Endothelial cell of umbilical vein (primary cell): ENCODE measurements around the gene DNAH1. TPM values are rescaled to one million over a fixed set of nuclear protein-coding genes. Genes with fewer than 3 reads are reported as not detected.

Experiments
- BruUV-seq: library from RNA; stranded (reverse); fragments of 400-500 nt; replicated peaks from 2 replicates; lab custom pipeline; 2021; lab: Mats Ljungman, UMichigan
- CTCF ChIA-PET: fragments of 300-600, 350-600 bp; sonication (Branson Sonifier 250); formaldehyde crosslinking; loops from one replicate; lab custom pipeline; 2021; ENCODE audit warnings: antibody characterized with exemption, inconsistent platforms; lab: Charles Lee
- POLR2A ChIA-PET: fragments of 300-600, 350-600 bp; sonication (Branson Sonifier 250); formaldehyde crosslinking; loops from one replicate; lab custom pipeline; 2021; ENCODE audit warnings: antibody characterized with exemption, inconsistent platforms; lab: Charles Lee
- DNase-seq: peaks from one replicate; pipeline ENCODE4 v3.0.0-alpha.2; 2011; ENCODE audit warnings: low read depth, low spot score
- FAIRE-seq: peaks from 2 replicates; lab custom pipeline; 2011; peaks lifted over from hg19 to GRCh38; lab: Jason Lieb, UNC
- H2AFZ ChIP-seq: 2 replicates; pipeline ENCODE4 v1.6.0; 2012; ENCODE audit warnings: low read depth, low read length, control low read depth, inconsistent platforms
- H3K27ac ChIP-seq: 2 replicates; pipeline ENCODE4 v1.5.1; 2011; ENCODE audit warnings: low read depth, mild to moderate bottlenecking, control low read depth, low read length, moderate library complexity; ENCODE audit not compliant: insufficient read depth
- H3K27me3 ChIP-seq, 2 experiments: 2 replicates each; pipeline versions ENCODE4 v1.6.0 to v1.6.1; 2011; ENCODE audit warnings: low read length in 2 of 2, mixed read lengths in 1 of 2; ENCODE audit not compliant: control insufficient read depth in 2 of 2, insufficient read depth in 2 of 2
- H3K36me3 ChIP-seq, 2 experiments: 2 replicates in 1 of 2; 3 replicates in 1 of 2; pipeline ENCODE4 v1.5.1; 2011; ENCODE audit warnings: low read length in 2 of 2, mild to moderate bottlenecking in 1 of 2, moderate library complexity in 1 of 2; ENCODE audit not compliant: control insufficient read depth in 2 of 2, insufficient read depth in 2 of 2; ENCODE audit errors: extremely low read depth in 1 of 2
- H3K4me1 ChIP-seq: 3 replicates; pipeline ENCODE4 v1.5.1; 2011; ENCODE audit warnings: mild to moderate bottlenecking, low read length; ENCODE audit not compliant: control insufficient read depth, insufficient read depth; ENCODE audit errors: extremely low read depth
- H3K4me2 ChIP-seq: 2 replicates; pipeline ENCODE4 v1.6.1; 2011; ENCODE audit warnings: low read length, control low read depth, mixed read lengths; ENCODE audit not compliant: insufficient read depth
- H3K4me3 ChIP-seq, 3 experiments: fragments of 200-600 bp in 1 of 3; sonication (generic), shearing (Covaris generic) in 1 of 3; replicated peaks in 1 of 3; 2 replicates each; pipeline ENCODE4 v1.5.1; 2011 to 2016; ENCODE audit warnings: control low read depth in 3 of 3, low read length in 3 of 3, mild to moderate bottlenecking in 2 of 3, inconsistent platforms in 1 of 3, low read depth in 1 of 3, moderate library complexity in 1 of 3; ENCODE audit not compliant: insufficient read depth in 1 of 3
- H3K79me2 ChIP-seq: 2 replicates; pipeline ENCODE4 v1.6.0; 2012; ENCODE audit warnings: low read length, inconsistent platforms; ENCODE audit not compliant: control insufficient read depth, insufficient read depth
- H3K9ac ChIP-seq: replicated peaks from 2 replicates; pipeline ENCODE3; 2011; ENCODE audit warnings: low read length, control low read depth; ENCODE audit not compliant: insufficient read depth; ENCODE audit errors: extremely low read depth
- H3K9me1 ChIP-seq: replicated peaks from 3 replicates; pipeline ENCODE4 v1.6.0; 2011; ENCODE audit warnings: mild to moderate bottlenecking, low read length; ENCODE audit not compliant: control insufficient read depth, insufficient read depth; ENCODE audit errors: extremely low read depth
- H3K9me3 ChIP-seq: replicated peaks from 2 replicates; pipeline ENCODE4 v1.5.1; 2012; ENCODE audit warnings: low read length, inconsistent platforms; ENCODE audit not compliant: control insufficient read depth, insufficient read depth
- H4K20me1 ChIP-seq: replicated peaks from 2 replicates; pipeline ENCODE3; 2011; ENCODE audit warnings: mild to moderate bottlenecking, low read length; ENCODE audit not compliant: control insufficient read depth, insufficient read depth; ENCODE audit errors: extremely low read depth
- EZH2 ChIP-seq: IDR thresholded peaks from 2 replicates; pipeline ENCODE4 v1.6.1; 2012; ENCODE audit warnings: borderline replicate concordance, low read depth, mild to moderate bottlenecking, moderate library complexity, low read length, inconsistent platforms; ENCODE audit not compliant: severe bottlenecking
- FOS ChIP-seq: IDR thresholded peaks from 2 replicates; pipeline ENCODE4 v1.6.1; 2011; ENCODE audit warnings: mild to moderate bottlenecking, low read length, moderate library complexity, borderline replicate concordance; ENCODE audit not compliant: insufficient read depth
- GATA2 ChIP-seq: IDR thresholded peaks from 2 replicates; pipeline ENCODE4 v1.7.0; 2011; ENCODE audit warnings: low read depth, mild to moderate bottlenecking, moderate library complexity, mixed read lengths, low read length; ENCODE audit not compliant: insufficient read length, insufficient read depth
- JUN ChIP-seq: IDR thresholded peaks from 2 replicates; pipeline ENCODE4 v1.6.1; 2011; ENCODE audit warnings: borderline replicate concordance, low read depth; ENCODE audit not compliant: insufficient read length, insufficient read depth
- POLR2A ChIP-seq: IDR thresholded peaks from 2 replicates; pipeline ENCODE4 v1.6.1; 2012; ENCODE audit warnings: low read depth, mild to moderate bottlenecking, control low read depth, low read length
- dilution Hi-C: fragments of 300-500 bp; cut with MboI; formaldehyde crosslinking; loops from one replicate; pipeline ENCODE4 v1.15.0; 2019; ENCODE audit warnings: low sequenced_read_pairs; ENCODE audit not compliant: extremely low pct_ligation_motif_present
- intact Hi-C: fragments of 100-400 bp; cut with micrococcal nuclease; formaldehyde crosslinking; loops from one replicate; pipeline ENCODE4 v1.10.0; 2022
- polyA plus RNA-seq, 4 experiments: library from polyadenylated mRNA; depleted of rRNA in 3 of 4; stranded (reverse) in 3 of 4; unstranded in 1 of 4; fragments of >200 nt; gene quantifications; 2 replicates each; pipeline versions ENCODE4 v1.2.1 to v1.2.3, GENCODE V29; 2011 to 2012; ENCODE audit warnings: missing spikeins in 1 of 4
- total RNA-seq: library from RNA; stranded (reverse); gene quantifications from 2 replicates; pipeline ENCODE4 v1.2.3, GENCODE V29; 2021
- TF ChIP-seq, protein P1 (sequence below), 2 donors: IDR thresholded peaks; 1 replicate in 1 of 2; 2 replicates in 1 of 2; pipeline ENCODE4 v1.5.1; 2011; ENCODE audit warnings: low read length in 2 of 2, mild to moderate bottlenecking in 2 of 2, moderate library complexity in 2 of 2, control low read depth in 1 of 2, inconsistent platforms in 1 of 2, low read depth in 1 of 2; ENCODE audit not compliant: insufficient read depth in 1 of 2; ENCODE audit errors: extremely low read depth in 1 of 2

DNAH1 gene
- total and polyA plus RNA-seq, 2 donors (not counting 3 experiments of a cell fraction or from before 2014, with no cell fraction given): 5.8 to 6.0 TPM

DNA sequence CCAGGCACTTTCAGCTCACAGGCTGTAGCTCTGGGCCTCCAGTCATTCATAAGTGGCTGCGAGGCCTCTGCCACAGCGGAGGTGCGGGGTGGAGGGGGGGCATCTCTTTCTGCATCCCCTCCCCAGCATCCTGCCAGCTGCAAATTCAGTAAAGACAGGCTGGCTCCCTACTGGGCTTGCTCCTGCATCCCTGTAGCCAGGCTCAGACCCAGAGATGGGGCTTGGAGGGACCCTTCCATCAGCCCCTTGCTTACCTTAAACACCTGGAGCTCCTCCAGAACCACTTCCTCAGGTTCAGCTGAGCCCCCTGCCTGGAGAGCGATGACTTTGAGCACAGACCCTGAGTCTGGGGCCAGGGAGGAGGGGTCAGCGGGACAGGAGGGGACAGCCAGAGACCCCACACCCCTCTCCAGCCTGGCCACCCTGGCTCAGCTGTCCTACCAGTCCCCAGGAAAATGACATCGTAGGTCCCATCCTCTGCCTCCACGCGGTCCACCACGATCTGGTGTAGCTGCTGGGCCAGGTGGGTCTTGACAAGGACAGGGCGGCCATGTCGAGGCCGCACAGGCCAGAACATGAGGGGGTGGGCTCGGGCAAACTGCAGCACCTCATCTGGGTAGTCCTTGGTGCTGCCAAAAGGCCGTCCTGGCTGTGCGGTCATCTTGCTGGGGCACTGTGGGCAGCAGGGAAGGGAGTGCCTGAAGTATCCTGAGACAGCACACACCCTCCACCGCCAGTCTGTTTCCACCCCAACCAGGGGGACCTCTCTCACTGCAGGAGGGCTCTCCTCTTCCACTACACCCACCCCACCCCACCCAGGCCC lies 123.5 kb downstream of the DNAH1 start:
- FAIRE-seq (no peak), DNase-seq (no peak)
- CTCF ChIA-PET: interaction anchor here (1.0 kb wide), 1 partner anchor 12 kb away, joined by 5 read pairs; no protein-coding TSS in a partner anchor
- dilution Hi-C loops (no loop called here), intact Hi-C loops (no loop called here)
- no peaks in the 10 kb centered on the region for H3K4me1 ChIP-seq
- POLR2A ChIA-PET: no interaction called here
- no peaks in the 10 kb centered on the region for H3K79me2 ChIP-seq
- H3K27ac ChIP-seq: no peak overlapping the region
- no peaks in the 10 kb centered on the region for H3K9me3 ChIP-seq
- no peaks in the 10 kb centered on the region for H3K9me1 ChIP-seq
- H3K27me3 ChIP-seq: no peaks in the 10 kb centered on the region
- peaks cover 0 to 20% of the 10 kb centered on the region in 2 experiments for H3K36me3 ChIP-seq
- no peak overlapping the region for H3K9ac ChIP-seq
- H2AFZ ChIP-seq: no peak overlapping the region
- no peak overlapping the region for H3K4me3 ChIP-seq
- no TSS peak for BruUV-seq
- H3K4me2 ChIP-seq: no peak overlapping the region
- TF ChIP-seq EZH2 (no peak), JUN (no peak), GATA2 (no peak), FOS (no peak), POLR2A (no peak)
- TF ChIP-seq, protein P1, sequence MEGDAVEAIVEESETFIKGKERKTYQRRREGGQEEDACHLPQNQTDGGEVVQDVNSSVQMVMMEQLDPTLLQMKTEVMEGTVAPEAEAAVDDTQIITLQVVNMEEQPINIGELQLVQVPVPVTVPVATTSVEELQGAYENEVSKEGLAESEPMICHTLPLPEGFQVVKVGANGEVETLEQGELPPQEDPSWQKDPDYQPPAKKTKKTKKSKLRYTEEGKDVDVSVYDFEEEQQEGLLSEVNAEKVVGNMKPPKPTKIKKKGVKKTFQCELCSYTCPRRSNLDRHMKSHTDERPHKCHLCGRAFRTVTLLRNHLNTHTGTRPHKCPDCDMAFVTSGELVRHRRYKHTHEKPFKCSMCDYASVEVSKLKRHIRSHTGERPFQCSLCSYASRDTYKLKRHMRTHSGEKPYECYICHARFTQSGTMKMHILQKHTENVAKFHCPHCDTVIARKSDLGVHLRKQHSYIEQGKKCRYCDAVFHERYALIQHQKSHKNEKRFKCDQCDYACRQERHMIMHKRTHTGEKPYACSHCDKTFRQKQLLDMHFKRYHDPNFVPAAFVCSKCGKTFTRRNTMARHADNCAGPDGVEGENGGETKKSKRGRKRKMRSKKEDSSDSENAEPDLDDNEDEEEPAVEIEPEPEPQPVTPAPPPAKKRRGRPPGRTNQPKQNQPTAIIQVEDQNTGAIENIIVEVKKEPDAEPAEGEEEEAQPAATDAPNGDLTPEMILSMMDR (IDR thresholded peaks at IDR 0.05; ENCODE audit: extremely low read depth in 1 of 2, insufficient read depth in 1 of 2, low read depth in 1 of 2, low read length in 2 of 2): no peak
- H4K20me1 ChIP-seq: no peaks in the 10 kb centered on the region
